Heart left ventricle (tissue), 16 donors: ENCODE data around the gene BLCAP. TPM values are rescaled to one million over a fixed set of nuclear protein-coding genes. Genes with fewer than 3 reads are reported as not detected.
"Not testable (repeated sequence)": the region's sequence is repeated elsewhere in the genome, so short reads cannot be mapped to it uniquely, and the experiment has no call there.

Source experiments
- ATAC-seq, 4 donors: fragments of 200-7000 bp; cut with Tn5 transposase; one replicate each; pipeline ENCODE4 v1.9.1; 2020 to 2022; ENCODE audit warnings: moderate library complexity in 4 of 4, mild to moderate bottlenecking in 3 of 4, moderate number of reproducible peaks in 1 of 4
- DNase-seq, 5 donors: peaks; one replicate each; pipeline ENCODE4 v3.0.0-alpha.2; 2020
- H3K27ac ChIP-seq, 12 donors: fragments of 200-600 bp; sonication (generic) in 4 of 12; one replicate each; pipeline versions ENCODE4 v1.5.0 to v1.8.0; 2016 to 2022; ENCODE audit warnings: mild to moderate bottlenecking in 2 of 12
- H3K27me3 ChIP-seq, 9 donors: fragments of 200-600 bp; sonication (generic) in 2 of 9; one replicate each; pipeline versions ENCODE4 v1.5.1 to v1.8.0; 2016 to 2022; ENCODE audit warnings: mild to moderate bottlenecking in 3 of 9
- H3K36me3 ChIP-seq, 9 donors: fragments of 200-600 bp; sonication (generic) in 2 of 9; one replicate each; pipeline versions ENCODE4 v1.5.0 to v1.8.0; 2018 to 2022; ENCODE audit warnings: mild to moderate bottlenecking in 2 of 9
- H3K4me1 ChIP-seq, 12 donors: fragments of 200-600 bp; sonication (generic) in 4 of 12; one replicate each; pipeline versions ENCODE4 v1.5.0 to v1.8.0; 2016 to 2022; ENCODE audit warnings: mild to moderate bottlenecking in 3 of 12
- H3K4me3 ChIP-seq, 12 donors: fragments of 200-600 bp; sonication (generic) in 4 of 12; one replicate each; pipeline versions ENCODE4 v1.5.0 to v1.8.0; 2017 to 2022; ENCODE audit warnings: mild to moderate bottlenecking in 9 of 12, moderate library complexity in 4 of 12
- H3K9me3 ChIP-seq, 12 donors: fragments of 200-600 bp; sonication (generic) in 4 of 12; one replicate each; pipeline versions ENCODE4 v1.5.0 to v1.8.0; 2016 to 2022; ENCODE audit warnings: mild to moderate bottlenecking in 1 of 12
- CTCF ChIP-seq, 12 donors: fragments of 200-600 bp; sonication (generic) in 4 of 12; IDR thresholded peaks; one replicate each; pipeline versions ENCODE4 v1.5.0 to v1.8.0; 2018 to 2022; ENCODE audit warnings: antibody characterized with exemption in 12 of 12, mild to moderate bottlenecking in 5 of 12
- POLR2A ChIP-seq, 2 donors: fragments of 450-650 bp; IDR thresholded peaks; one replicate each; pipeline ENCODE4 v1.6.1; 2017; ENCODE audit warnings: antibody characterized with exemption in 2 of 2, mild to moderate bottlenecking in 2 of 2, moderate library complexity in 2 of 2
- WGBS, 4 donors: extraction: QIAGEN DNeasy Blood & Tissue Kit in 2 of 4; methylation state at CpG; one replicate each; pipeline versions ENCODE4 v1.1.5 to v1.1.7; 2013 to 2018; 5-methylcytosine and 5-hydroxymethylcytosine counted together
- intact Hi-C, 10 donors: fragments of 100-400 bp; cut with DNase I; formaldehyde crosslinking; loops; one replicate each; pipeline versions ENCODE4 v1.11.1 to v1.14.2; 2022
- polyA plus RNA-seq, 2 donors: library from polyadenylated mRNA; stranded (reverse); fragments of 200-250 nt; gene quantifications; one replicate each; pipeline ENCODE4 v1.2.3, GENCODE V29; 2013
- total RNA-seq, 9 donors: library from RNA; depleted of rRNA in 2 of 9; stranded (reverse); fragments of >200 nt in 2 of 9; fragmentation: NEBNext Ultra II Directional in 3 of 9; extraction: Animal tissue kit (Norgen Biotek cat#: 25700) in 3 of 9; gene quantifications; one replicate each; pipeline versions ENCODE4 v1.1.0 to v1.2.4, GENCODE V29; 2016 to 2023
- donor health status: ischemic (EF 13 %, LVEDD 7.1; RV severe dilation, severe dysfunction).
- donor health status: healthy with polysubstance abuse.
- donor health status: DM: no; HTN: yes; CAD: no.
- donor health status: DM: no; HTN: no; CAD: no.
- donor health status: ischemic (EF 25% LVEDD 6.9; RV normal size, moderate dysfunction).
- donor health status: ischemic (EF 25% LVEDD 5.7; RV mildly dilated, moderate dysfunction).
- donor health status: healthy.
- donor health status: DM: yes; HTN: yes; CAD: no.
- donor health status: ischemic (EF 35%, LVEDD 5.7; RV mildly dilated, moderate dysfunction).
- donor health status: nonischemic (EF 11% LVEDD 7.7; RV severe dilation, severe dysfunction).
- donor health status: DM: yes; HTN: yes; CAD: no.
- donor health status: PGD.
- donor health status: ischemic (EF 29% LVEDD 5.4; RV normal size, mild dysfunction).
- donor health status: nonischemic (EF 23%, LVEDD 6.1; RV moderate dilation, normal function).

Gene BLCAP
- total and polyA plus RNA-seq, 11 donors: 66.7 to 99.5 (median 81.7) TPM

- DNase-seq: no peak
- TF ChIP-seq POLR2A (IDR thresholded peaks at IDR 0.05): no peak
- TF ChIP-seq CTCF (IDR thresholded peaks at IDR 0.05): no peak
- no peaks in the 10 kb centered on the region for H3K9me3 ChIP-seq
- 76 to 90% (median 86%) methylated on average over 8 to 11 of the region's 11 CpGs for WGBS, 4 donors
- no peaks in the 10 kb centered on the region for H3K36me3 ChIP-seq
- no peak overlapping the region for H3K4me3 ChIP-seq
- no peak for ATAC-seq
- peaks cover 0 to 3% (median 0%) of the 10 kb centered on the region in 9 donors for H3K27me3 ChIP-seq
- H3K27ac ChIP-seq: no peak overlapping the region
- intact Hi-C loops: no loop called here
- no peaks in the 10 kb centered on the region for H3K4me1 ChIP-seq
Measured at GRCh38 chr20:37473249-37474000, 54.3 kb downstream of the BLCAP start.

GRCh38 chr20:37472435-37472834 lies 55.2 kb downstream of the BLCAP start:
- not testable (repeated sequence) for H3K27ac ChIP-seq
- WGBS, 4 donors: 86 to 93% (median 90%) methylated on average over 6 of the region's 6 CpGs

GRCh38 chr20:37471741-37472235 lies 55.9 kb downstream of the BLCAP start:
- no peaks in the 10 kb centered on the region for H3K36me3 ChIP-seq
- WGBS, 4 donors: 76 to 82% (median 79%) methylated on average over 7 of the region's 7 CpGs
- H3K9me3 ChIP-seq: no peaks in the 10 kb centered on the region
- DNase-seq (no peak), ATAC-seq (no peak)
- no peaks in the 10 kb centered on the region for H3K27me3 ChIP-seq
- no peak overlapping the region for H3K4me3 ChIP-seq
- no peaks in the 10 kb centered on the region for H3K4me1 ChIP-seq
- TF ChIP-seq POLR2A (IDR thresholded peaks at IDR 0.05): no peak
- no peak for TF ChIP-seq CTCF (IDR thresholded peaks at IDR 0.05)
- H3K27ac ChIP-seq: no peak overlapping the region
- intact Hi-C loops: no loop called here

More at GRCh38 chr20:37472435-37472834, 55.2 kb downstream of the BLCAP start:
- ATAC-seq, intact Hi-C loops, H3K27me3 ChIP-seq, H3K4me3 ChIP-seq, H3K9me3 ChIP-seq, DNase-seq, H3K4me1 ChIP-seq, H3K36me3 ChIP-seq: not testable (repeated sequence)

- intact Hi-C loops, H3K9me3 ChIP-seq, H3K4me1 ChIP-seq, ATAC-seq, DNase-seq, H3K27ac ChIP-seq, H3K27me3 ChIP-seq, H3K4me3 ChIP-seq, H3K36me3 ChIP-seq: not testable (repeated sequence)
- 94 to 98% (median 96%) methylated on average over 8 of the region's 8 CpGs for WGBS, 4 donors
Measured at GRCh38 chr20:37470190-37470589, 57.5 kb downstream of the BLCAP start.

GRCh38 chr20:37469531-37469930 lies 58.1 kb downstream of the BLCAP start:
- no peaks in the 10 kb centered on the region for H3K36me3 ChIP-seq
- DNase-seq (no peak), ATAC-seq (no peak)
- no peak overlapping the region for H3K4me3 ChIP-seq
- no peaks in the 10 kb centered on the region for H3K27me3 ChIP-seq
- TF ChIP-seq POLR2A (IDR thresholded peaks at IDR 0.05) (no peak), CTCF (IDR thresholded peaks at IDR 0.05) (no peak)
- no peaks in the 10 kb centered on the region for H3K9me3 ChIP-seq
- intact Hi-C loops: no loop called here
- H3K4me1 ChIP-seq: no peaks in the 10 kb centered on the region
- 88 to 97% (median 95%) methylated on average over 6 to 7 of the region's 7 CpGs for WGBS, 4 donors
- H3K27ac ChIP-seq: no peak overlapping the region
